ENCODE measurements around the gene NNAT.
"Not testable (repeated sequence)": the region's sequence is repeated elsewhere in the genome, so short reads cannot be mapped to it uniquely, and the experiment has no call there.

The NNAT gene

DNA sequence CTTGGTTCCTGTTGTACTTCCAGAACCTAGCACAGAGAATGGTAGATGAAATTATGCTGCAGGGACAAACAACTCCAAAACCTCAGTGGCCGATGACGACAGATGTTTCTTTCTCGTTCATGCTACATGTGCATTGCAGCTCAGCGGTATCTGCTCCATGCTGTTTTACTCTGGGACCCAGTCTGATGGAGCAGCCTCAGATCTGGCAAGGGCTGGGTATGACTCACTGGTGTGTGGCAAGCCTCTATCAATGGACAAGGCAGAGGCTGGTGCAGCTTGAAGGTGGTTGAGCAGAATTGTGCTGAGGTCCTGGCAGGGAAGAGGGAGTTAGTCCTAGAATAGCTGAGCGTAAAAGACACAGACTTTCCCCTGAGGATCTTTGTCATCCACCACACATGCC, 17.0 kb downstream of the NNAT start:
- Mint-ChIP-seq H3K9me3 (ENCODE audit: low read depth) (no peaks in the 10 kb centered on the region), H3K4me1 (ENCODE audit: low read depth) (peaks cover 3% of the 10 kb centered on the region), H3K36me3 (no peaks in the 10 kb centered on the region), H3K4me3 (no peak overlapping the region), H3K27me3 (peaks cover 5% of the 10 kb centered on the region), H3K27ac (no peak overlapping the region)

DNA sequence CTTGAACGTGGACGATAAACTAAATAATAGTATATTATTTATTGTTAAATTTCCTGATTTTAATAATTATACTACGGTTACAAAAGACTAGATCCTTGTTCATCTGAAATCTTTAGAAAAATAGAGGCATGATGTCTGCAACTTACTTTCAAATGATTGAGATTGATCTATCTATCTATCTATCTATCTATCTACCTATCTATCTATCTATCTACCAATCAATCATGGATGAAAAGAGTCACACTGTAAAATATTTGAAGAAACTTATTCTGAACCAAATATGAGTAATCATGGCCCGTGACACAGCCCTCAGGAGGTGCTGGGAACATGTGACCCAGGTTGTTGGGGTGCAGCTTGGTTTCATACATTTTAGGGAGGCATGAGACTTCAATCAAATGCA, 18.4 kb downstream of the NNAT start:
- Mint-ChIP-seq H3K27ac (no peak overlapping the region), H3K27me3 (peaks cover 5% of the 10 kb centered on the region), H3K4me1 (ENCODE audit: low read depth) (peaks cover 3% of the 10 kb centered on the region), H3K36me3 (no peaks in the 10 kb centered on the region), H3K9me3 (ENCODE audit: low read depth) (no peaks in the 10 kb centered on the region), H3K4me3 (no peak overlapping the region)

DNA sequence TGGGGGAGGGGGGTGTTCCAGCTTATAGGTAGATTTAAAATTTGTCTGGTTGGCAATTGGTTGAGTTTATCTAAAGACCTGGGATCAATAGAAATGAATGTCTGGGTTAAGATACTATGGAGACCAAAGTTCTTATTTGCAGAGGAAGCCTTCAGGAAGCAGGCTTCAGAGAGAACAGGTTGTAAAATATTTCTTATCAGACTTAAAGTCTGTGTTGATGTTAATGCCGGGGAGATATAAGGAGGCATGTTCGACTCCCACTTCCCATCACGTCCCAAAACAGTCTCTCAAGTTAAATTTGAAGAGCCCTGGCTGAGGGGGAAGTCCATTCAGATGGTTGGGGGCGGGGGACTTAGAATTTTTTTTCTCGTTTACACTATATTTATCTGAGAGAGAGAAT, 19.0 kb downstream of the NNAT start:
- peaks cover 5% of the 10 kb centered on the region for H3K27me3 Mint-ChIP-seq

DNA sequence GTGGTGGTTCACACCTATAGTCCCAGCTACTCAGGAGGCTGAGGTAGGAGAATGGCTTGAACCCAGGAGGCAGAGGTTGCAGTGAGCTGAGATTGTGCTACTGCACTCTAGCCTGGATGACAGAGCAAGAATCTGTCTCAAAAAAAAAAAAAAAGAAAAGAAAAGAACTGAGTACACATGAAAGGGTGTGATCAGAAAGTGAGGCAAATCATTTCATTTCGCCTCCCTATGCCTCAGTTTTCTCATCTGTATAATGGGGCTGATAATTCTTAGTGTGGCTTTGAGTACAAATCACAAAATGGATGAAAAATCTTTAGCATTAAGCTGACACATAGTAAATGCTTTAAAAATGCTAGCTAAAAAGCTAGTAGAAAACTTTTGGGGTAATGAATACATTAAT, 19.8 kb downstream of the NNAT start:
- not testable (repeated sequence) for H3K36me3 Mint-ChIP-seq; H3K9me3 Mint-ChIP-seq (ENCODE audit: low read depth); H3K27me3 Mint-ChIP-seq; H3K4me1 Mint-ChIP-seq (ENCODE audit: low read depth); H3K4me3 Mint-ChIP-seq; H3K27ac Mint-ChIP-seq

More for the DNA sequence above, 19.0 kb downstream of the NNAT start:
- H3K9me3 Mint-ChIP-seq (ENCODE audit: low read depth): no peaks in the 10 kb centered on the region
- no peak overlapping the region for H3K4me3 Mint-ChIP-seq
- no peaks in the 10 kb centered on the region for H3K36me3 Mint-ChIP-seq
- H3K27ac Mint-ChIP-seq: no peak overlapping the region
- no peaks in the 10 kb centered on the region for H3K4me1 Mint-ChIP-seq (ENCODE audit: low read depth)

DNA sequence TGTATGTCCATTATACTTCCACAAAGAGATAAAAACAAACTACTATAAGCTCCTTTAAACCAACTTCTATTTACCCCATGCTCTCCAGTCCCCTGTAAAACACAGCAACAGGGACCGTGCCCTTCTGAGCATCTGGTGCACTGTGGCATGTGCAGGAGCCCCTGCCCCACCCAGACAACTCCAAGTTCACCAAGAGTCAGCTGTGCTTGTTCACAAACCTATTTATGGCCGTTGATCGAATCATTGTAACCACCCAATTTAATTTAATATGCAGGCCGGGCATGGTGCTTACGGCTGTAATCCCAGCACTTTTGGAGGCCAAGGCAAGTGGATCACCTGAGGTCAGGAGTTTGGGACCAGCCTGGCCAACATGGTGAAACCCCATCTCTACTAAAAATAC, 20.3 kb downstream of the NNAT start:
- Mint-ChIP-seq H3K36me3 (no peaks in the 10 kb centered on the region), H3K9me3 (ENCODE audit: low read depth) (no peaks in the 10 kb centered on the region), H3K4me1 (ENCODE audit: low read depth) (no peaks in the 10 kb centered on the region), H3K27ac (no peak overlapping the region), H3K4me3 (no peak overlapping the region), H3K27me3 (peaks cover 5% of the 10 kb centered on the region)

DNA sequence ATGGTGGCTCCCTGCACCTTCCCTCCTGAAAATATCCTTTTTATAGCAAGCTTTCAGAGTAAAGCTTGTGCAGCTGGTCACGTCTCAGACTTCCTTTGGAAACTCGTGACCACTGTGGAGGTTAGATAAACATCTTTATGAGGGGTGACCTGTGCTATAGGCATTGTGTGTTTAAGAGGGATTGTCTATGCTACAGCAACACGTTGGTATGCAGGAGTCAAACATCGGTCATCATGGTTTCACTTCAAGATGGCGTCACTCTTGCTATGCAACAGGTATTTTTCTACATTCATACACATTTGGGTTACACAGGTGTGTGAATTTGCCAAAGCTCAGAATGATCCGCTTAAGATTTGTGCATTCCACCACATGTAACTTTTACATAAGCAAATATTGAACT, 21.2 kb downstream of the NNAT start:
- Mint-ChIP-seq H3K4me1 (ENCODE audit: low read depth) (no peaks in the 10 kb centered on the region), H3K27ac (no peak overlapping the region), H3K27me3 (peaks cover 5% of the 10 kb centered on the region), H3K4me3 (no peak overlapping the region), H3K9me3 (ENCODE audit: low read depth) (no peaks in the 10 kb centered on the region), H3K36me3 (no peaks in the 10 kb centered on the region)

DNA sequence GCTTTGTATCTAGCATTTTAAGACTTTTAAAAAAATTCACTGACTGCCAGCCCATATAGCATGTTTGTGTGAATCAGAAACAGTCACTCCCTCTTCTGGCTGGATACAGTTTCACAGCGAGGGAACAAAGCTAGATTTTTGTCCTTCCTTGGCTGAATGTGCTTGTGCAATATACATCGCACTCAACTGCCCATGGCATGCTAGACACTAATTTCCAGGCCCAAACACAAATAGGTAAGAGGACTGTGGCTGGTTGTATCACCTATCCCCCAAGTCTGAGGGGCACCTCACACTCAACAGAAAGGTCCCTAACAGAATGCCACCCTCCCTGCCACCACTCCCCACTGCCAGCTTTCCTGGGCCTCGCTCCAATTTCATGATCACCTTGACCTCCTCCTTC, 22.8 kb downstream of the NNAT start:
- H3K36me3 Mint-ChIP-seq: no peaks in the 10 kb centered on the region

DNA sequence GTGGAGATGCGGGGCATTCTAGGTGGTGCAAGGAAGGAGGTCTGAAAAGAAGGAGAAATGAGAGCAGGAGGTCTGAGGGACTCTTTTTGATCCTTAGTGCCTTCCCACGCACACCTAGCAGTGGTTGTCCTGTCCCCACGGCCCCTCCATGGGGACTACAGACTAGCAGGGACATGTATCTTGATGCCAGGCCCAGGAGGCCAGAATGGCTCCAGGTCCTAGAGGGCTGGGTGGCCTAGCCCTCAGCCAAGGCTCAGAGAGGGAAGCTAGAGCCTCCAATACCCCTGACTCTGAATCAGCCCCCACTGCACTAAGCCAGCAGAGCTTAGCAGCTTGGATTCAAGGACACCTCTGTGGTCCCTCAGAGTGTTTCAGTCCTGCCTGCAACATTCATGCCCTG, 23.3 kb downstream of the NNAT start:
- H3K27ac Mint-ChIP-seq: no peak overlapping the region
- peaks cover 2% of the 10 kb centered on the region for H3K27me3 Mint-ChIP-seq
- H3K4me1 Mint-ChIP-seq (ENCODE audit: low read depth): no peaks in the 10 kb centered on the region
- no peaks in the 10 kb centered on the region for H3K9me3 Mint-ChIP-seq (ENCODE audit: low read depth)
- no peak overlapping the region for H3K4me3 Mint-ChIP-seq
- H3K36me3 Mint-ChIP-seq: no peaks in the 10 kb centered on the region

More for the DNA sequence above, 22.8 kb downstream of the NNAT start:
- H3K27me3 Mint-ChIP-seq: peaks cover 4% of the 10 kb centered on the region
- no peaks in the 10 kb centered on the region for H3K9me3 Mint-ChIP-seq (ENCODE audit: low read depth)
- H3K27ac Mint-ChIP-seq: no peak overlapping the region
- no peak overlapping the region for H3K4me3 Mint-ChIP-seq
- H3K4me1 Mint-ChIP-seq (ENCODE audit: low read depth): no peaks in the 10 kb centered on the region

DNA sequence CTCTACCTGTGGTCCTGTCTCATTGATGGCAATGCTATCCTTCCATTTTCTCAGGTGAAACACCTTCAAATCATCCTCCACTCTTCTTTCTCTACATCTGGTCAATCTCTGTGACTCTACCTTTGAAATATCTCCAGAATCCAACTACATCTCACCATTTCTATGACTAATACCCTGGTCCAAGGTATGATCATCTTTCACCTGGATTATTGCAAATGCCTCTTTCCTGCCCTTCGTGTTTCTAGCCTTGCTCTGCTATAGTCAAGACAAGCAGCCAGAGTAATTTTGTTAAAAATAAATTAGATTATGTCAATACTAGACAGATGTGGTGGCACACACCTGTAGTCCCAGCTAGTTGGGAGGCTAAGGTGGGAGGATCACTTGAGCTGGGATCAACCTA, 24.5 kb downstream of the NNAT start:
- Mint-ChIP-seq H3K9me3 (ENCODE audit: low read depth) (no peaks in the 10 kb centered on the region), H3K27ac (no peak overlapping the region), H3K27me3 (peaks cover 2% of the 10 kb centered on the region), H3K4me3 (no peak overlapping the region), H3K4me1 (ENCODE audit: low read depth) (no peaks in the 10 kb centered on the region), H3K36me3 (peaks cover 2% of the 10 kb centered on the region)

DNA sequence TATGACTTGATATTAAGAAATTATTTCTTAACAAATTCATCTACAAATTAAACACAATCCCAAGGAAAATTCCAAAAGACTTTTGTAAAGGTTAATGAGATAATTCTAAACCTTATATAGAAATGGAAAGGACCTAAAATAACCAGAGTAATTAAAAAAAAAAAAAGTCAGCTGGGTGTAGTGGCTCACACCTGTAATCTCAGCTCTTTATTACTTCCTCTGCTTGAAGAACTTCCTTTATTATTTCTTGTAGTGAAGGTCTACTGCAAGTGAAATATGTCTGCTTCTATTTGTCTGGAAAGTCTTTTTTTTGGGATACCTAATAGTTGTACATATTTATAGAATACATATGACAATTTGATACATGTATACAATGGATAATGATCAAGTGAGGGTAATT, 26.9 kb downstream of the NNAT start:
- Mint-ChIP-seq H3K36me3 (peaks cover 2% of the 10 kb centered on the region), H3K4me3 (no peak overlapping the region), H3K9me3 (ENCODE audit: low read depth) (no peaks in the 10 kb centered on the region), H3K27ac (no peak overlapping the region), H3K4me1 (ENCODE audit: low read depth) (peaks cover 3% of the 10 kb centered on the region), H3K27me3 (peaks cover 2% of the 10 kb centered on the region)

DNA sequence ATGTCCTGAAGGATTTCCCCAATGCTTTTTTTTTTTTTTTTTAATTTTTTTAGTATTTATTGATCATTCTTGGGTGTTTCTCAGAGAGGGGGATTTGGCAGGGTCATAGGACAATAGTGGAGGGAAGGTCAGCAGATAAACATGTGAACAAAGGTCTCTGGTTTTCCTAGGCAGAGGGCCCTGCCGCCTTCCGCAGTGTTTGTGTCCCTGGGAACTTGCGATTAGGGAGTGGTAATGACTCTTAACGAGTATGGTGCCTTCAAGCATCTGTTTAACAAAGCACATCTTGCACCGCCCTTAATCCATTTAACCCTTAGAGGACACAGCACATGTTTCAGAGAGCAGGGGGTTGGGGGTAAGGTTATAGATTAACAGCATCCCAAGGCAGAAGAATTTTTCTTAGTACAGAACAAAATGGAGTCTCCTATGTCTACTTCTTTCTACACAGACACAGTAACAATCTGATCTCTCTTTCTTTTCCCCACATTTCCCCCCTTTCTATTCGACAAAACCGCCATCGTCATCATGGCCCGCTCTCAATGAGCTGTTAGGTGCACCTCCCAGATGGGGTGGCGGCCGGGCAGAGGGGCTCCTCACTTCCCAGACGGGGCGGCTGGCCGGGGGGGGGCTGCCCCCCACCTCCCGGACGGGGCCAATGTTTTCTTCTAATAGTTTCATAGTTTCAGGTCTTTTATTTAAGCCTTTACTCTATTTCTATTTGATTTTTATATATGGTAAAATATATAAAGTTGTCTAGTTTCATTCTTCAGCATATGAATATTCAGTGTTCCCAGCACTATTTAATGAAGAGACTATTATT, 29.3 kb downstream of the NNAT start:
- not testable (repeated sequence) for H3K9me3 Mint-ChIP-seq (ENCODE audit: low read depth); H3K4me1 Mint-ChIP-seq (ENCODE audit: low read depth); H3K4me3 Mint-ChIP-seq; H3K36me3 Mint-ChIP-seq; H3K27ac Mint-ChIP-seq; H3K27me3 Mint-ChIP-seq

DNA sequence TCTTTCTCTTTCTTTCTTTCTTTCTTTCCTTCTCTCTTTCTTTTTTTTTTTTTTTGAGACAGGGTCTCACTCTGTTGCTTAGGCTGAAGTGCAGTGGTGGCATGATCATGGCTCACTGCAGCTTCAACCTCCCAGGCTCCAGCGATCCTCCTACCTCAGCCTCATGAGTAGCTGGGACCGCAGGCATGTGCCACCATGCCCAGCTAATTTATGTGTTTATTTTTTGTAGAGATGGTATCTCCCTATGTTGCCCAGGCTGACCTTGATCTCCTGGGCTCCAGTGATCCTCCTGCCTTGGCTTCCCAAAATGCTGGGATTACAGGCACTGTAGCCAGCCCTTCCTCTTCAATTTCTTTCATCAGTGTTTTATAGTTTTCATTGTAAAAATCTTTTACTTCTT, 30.6 kb downstream of the NNAT start:
- not testable (repeated sequence) for H3K36me3 Mint-ChIP-seq; H3K9me3 Mint-ChIP-seq (ENCODE audit: low read depth); H3K27ac Mint-ChIP-seq; H3K4me1 Mint-ChIP-seq (ENCODE audit: low read depth); H3K27me3 Mint-ChIP-seq; H3K4me3 Mint-ChIP-seq

DNA sequence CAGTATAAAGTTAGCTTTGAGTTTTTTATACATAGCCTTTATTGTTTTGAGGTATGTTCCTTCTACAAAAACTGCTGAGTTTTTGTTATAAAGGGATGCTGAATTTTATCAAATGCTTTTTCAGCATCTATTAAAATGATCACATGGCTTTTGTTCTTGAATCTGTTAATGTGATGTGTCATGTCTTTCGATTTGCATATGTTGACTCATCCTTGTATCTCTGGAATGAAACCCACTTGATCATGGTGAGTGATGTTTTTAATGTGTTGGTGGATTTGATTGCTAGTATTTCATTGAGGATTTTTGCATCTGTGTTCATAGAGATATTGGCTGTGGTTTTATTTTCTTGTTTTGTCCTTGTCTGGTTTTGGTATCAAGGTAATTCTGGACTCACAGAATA, 31.4 kb downstream of the NNAT start:
- Mint-ChIP-seq H3K9me3 (ENCODE audit: low read depth) (no peaks in the 10 kb centered on the region), H3K4me3 (no peak overlapping the region), H3K27ac (no peak overlapping the region), H3K4me1 (ENCODE audit: low read depth) (peaks cover 3% of the 10 kb centered on the region), H3K27me3 (peaks cover 8% of the 10 kb centered on the region), H3K36me3 (peaks cover 2% of the 10 kb centered on the region)

DNA sequence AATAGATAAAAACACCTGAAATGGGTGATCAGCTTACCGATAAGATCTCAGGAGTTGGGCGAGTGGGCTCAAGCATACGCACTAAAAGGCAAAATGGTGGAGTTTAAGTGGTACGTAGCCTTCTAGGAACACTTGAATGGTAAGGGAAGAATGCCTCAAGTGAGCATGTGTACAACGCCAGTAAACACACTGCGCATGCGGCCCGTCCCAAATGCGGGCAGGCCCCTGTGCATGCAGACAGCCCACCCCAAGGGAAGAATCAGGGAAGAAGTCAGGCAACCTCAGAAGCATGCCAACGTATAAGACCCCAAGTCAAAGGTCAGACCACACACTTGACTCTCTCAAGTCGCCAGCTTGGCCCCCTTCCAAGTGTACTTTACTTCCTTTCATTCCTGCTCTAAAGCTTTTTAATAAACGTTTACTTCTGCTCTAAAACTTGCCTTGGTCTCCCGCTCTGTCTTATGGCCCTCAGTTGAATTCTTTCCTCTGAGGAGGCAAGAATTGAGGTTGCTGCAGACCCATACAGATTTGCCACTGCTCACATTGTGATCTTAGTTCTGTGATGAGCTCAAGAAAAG, 33.8 kb downstream of the NNAT start:
- not testable (repeated sequence) for H3K4me1 Mint-ChIP-seq (ENCODE audit: low read depth); H3K4me3 Mint-ChIP-seq; H3K36me3 Mint-ChIP-seq; H3K27me3 Mint-ChIP-seq; H3K27ac Mint-ChIP-seq; H3K9me3 Mint-ChIP-seq (ENCODE audit: low read depth)

DNA sequence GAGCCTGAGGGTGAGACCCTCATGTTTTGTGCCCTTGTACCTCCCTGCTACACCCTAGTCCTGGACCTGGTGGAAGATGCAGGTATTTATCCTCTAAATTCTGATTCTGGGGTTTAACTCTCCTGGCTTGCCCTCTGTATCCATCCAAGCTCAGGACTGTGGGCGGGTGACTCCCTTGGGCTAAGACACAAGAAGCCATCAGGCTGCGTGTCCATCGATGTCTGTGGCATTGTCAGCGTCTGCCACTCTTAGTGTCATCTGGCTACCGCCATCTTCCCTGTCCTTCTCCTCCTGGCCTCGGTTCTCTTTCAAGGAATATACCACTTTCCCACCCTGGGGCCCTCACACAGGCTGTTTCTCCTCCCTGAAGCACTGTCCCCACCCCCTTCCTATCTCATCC, 35.5 kb downstream of the NNAT start:
- H3K4me3 Mint-ChIP-seq: no peak overlapping the region
- H3K36me3 Mint-ChIP-seq: no peaks in the 10 kb centered on the region

DNA sequence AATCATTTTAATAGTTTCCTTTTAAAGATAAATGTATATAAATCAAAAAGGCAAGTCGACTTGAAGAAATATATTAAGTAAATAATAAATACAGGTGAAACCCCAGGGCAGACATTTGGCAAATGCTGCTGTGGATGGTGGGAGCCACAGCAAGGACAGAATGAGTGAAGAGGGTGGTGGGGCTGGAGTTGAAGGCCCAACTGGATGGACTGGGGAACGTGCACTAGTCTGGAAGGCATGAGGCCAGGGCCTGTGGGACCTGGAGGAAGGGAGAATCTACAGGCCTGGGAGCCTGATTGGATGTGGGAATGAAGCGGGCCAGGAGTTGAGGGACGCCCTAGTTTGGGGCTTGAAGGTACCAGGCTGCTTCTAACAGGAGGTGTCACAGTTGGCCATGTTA, 37.3 kb downstream of the NNAT start:
- Mint-ChIP-seq H3K36me3 (no peaks in the 10 kb centered on the region), H3K27me3 (peaks cover 15% of the 10 kb centered on the region), H3K4me1 (ENCODE audit: low read depth) (no peaks in the 10 kb centered on the region), H3K4me3 (no peak overlapping the region), H3K27ac (no peak overlapping the region), H3K9me3 (ENCODE audit: low read depth) (no peaks in the 10 kb centered on the region)

More for the DNA sequence above, 35.5 kb downstream of the NNAT start:
- peaks cover 8% of the 10 kb centered on the region for H3K27me3 Mint-ChIP-seq
- no peak overlapping the region for H3K27ac Mint-ChIP-seq
- H3K4me1 Mint-ChIP-seq (ENCODE audit: low read depth): peaks cover 3% of the 10 kb centered on the region
- no peaks in the 10 kb centered on the region for H3K9me3 Mint-ChIP-seq (ENCODE audit: low read depth)

Measured in activated naive CD8-positive, alpha-beta T cell (primary cell).